HG03039 (cell line): ENCODE measurements around the gene URGCP.
"Not testable (repeated sequence)": the region's sequence is repeated elsewhere in the genome, so short reads cannot be mapped to it uniquely, and the experiment has no call there.

Experiments
- ATAC-seq: cut with Tn5 transposase; IDR thresholded peaks from one replicate; pipeline ENCODE4 v1.9.1; 2021; ENCODE audit warnings: mild to moderate bottlenecking, moderate library complexity; ENCODE audit not compliant: unreplicated experiment

Gene URGCP

DNA sequence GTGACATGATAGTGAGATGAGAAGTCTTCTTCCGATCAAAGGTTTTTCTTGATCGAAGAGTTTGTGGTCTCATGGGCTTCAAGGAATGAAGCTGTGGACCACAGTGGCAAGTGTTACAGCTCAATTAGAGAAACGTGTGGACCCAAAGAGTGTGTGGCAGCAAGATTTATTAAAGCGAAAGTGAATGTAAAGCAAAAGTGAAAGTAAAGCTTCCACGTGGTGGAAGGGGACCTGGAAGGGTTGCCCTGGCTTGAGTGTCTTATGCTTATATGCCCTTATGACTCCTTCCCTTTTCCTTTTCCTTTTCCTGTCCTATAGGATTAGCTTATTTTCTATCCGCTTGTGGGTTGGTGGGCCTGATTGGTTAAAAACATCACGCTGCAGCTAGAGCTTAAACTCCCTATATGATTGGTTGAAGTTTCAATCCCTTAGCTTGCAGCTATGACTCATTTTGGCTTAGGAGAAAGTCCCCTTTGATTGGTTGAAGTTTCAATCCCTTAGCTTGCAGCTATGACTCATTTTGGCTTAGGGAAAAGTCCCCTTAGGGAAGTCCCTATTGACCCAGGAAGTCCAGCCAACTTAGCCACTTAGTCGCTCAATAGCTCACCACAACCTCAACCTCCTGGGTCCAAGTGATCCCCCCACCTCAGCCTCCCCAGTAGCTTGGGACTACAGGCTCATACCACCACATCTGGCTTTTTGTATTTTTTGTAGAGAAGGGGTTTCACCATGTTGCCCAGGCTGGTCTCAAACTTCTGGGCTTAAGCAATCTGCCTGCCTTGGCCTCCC lies 71.7 kb downstream of the URGCP start:
- ATAC-seq, result no peak

DNA sequence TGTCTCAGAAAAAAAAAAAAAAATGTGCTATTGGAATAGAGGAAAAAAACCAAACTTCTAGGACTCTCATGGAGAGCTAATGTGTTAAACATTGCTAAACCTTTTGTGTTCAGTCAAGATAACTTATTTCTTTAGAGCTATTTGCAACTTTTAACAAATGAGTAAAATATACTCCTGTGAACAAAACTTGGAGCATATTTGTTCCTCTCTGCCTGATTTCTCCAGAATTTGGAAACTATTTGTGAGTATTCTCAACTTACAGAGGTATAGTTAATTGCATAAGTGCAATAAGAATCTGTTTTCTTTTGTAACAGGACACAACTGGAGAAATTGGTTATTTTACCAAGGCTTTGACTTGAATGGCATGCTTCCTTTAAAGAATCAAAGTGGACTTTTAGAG lies 75.5 kb downstream of the URGCP start:
- ATAC-seq, result not testable (repeated sequence)
